Measurements from ENCODE around the gene OCA2.

The OCA2 gene

DNA sequence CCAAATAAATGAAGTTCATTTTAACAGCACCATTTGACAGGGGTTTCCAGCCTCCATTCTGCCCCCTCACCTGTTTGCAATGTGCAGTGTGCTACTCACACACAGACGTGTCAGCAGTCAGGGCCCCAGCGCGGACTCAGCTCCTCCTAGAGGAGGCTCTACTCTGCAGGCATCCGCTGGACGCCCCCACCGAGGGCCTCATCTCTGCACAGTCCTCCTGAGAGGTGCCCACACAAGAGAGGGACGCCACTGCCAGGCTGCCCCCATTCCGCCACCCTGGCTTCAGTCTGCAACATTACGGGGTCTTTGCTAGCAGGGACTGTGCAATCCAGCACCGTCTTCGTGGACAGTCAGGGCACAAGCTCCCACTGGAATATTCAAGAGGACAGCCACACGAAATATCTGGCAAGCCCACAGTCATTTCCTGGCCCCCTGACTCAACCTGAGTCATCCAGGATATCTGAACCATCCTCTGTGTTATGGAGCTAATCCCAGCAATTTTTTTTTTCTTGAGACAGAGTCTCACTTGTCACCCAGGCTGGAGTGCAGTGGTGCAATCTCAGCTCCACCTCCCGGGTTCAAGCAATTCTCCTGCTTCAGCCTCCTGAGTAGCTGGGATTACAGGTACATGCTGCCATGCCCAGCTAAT, 255.0 kb downstream of the OCA2 start:
- H3K79me2 ChIP-seq (ENCODE audit: insufficient read depth, low read length): no peaks in the 10 kb centered on the region
- no peaks in the 10 kb centered on the region for H3K9me2 ChIP-seq (replicated peaks; ENCODE audit: low read depth, low read length)
- H3K27me3 ChIP-seq (ENCODE audit: insufficient read depth, low read length, poor library complexity, severe bottlenecking): no peaks in the 10 kb centered on the region
- H3K4me3 ChIP-seq (ENCODE audit: low read length, poor library complexity, severe bottlenecking): no peak overlapping the region
- peaks cover 8% of the 10 kb centered on the region; the same call in 1 of the 2 replicates for H3K9me3 ChIP-seq (ENCODE audit: insufficient read depth, low read depth, low read length)
- H2AFZ ChIP-seq (ENCODE audit: low read length): no peak overlapping the region
- no peaks in the 10 kb centered on the region for H4K20me1 ChIP-seq (ENCODE audit: insufficient read depth, low read length, poor library complexity, severe bottlenecking)
- H3K36me3 ChIP-seq (ENCODE audit: insufficient read depth, low read length): no peaks in the 10 kb centered on the region
- H3F3A ChIP-seq (ENCODE audit: low read depth): no peaks in the 10 kb centered on the region
- TF ChIP-seq, protein P1, sequence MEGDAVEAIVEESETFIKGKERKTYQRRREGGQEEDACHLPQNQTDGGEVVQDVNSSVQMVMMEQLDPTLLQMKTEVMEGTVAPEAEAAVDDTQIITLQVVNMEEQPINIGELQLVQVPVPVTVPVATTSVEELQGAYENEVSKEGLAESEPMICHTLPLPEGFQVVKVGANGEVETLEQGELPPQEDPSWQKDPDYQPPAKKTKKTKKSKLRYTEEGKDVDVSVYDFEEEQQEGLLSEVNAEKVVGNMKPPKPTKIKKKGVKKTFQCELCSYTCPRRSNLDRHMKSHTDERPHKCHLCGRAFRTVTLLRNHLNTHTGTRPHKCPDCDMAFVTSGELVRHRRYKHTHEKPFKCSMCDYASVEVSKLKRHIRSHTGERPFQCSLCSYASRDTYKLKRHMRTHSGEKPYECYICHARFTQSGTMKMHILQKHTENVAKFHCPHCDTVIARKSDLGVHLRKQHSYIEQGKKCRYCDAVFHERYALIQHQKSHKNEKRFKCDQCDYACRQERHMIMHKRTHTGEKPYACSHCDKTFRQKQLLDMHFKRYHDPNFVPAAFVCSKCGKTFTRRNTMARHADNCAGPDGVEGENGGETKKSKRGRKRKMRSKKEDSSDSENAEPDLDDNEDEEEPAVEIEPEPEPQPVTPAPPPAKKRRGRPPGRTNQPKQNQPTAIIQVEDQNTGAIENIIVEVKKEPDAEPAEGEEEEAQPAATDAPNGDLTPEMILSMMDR (conservative IDR thresholded peaks at IDR 0.05; ENCODE audit: low read length): no peak
- no peak for TF ChIP-seq EZH2phosphoT487 (IDR thresholded peaks at IDR 0.05; ENCODE audit: borderline replicate concordance)
- H3K9ac ChIP-seq (ENCODE audit: low read depth, low read length, poor library complexity, severe bottlenecking): no peak overlapping the region
- no peak overlapping the region for H3K4me2 ChIP-seq (ENCODE audit: low read depth, low read length, poor library complexity, severe bottlenecking)
- H3K4me1 ChIP-seq (ENCODE audit: insufficient read depth, low read length, poor library complexity, severe bottlenecking): no peaks in the 10 kb centered on the region

GRCh38 chr15:27843146-27843545, 256.0 kb downstream of the OCA2 start:
- Histone ChIP-seq H3F3A (ENCODE audit: low read depth) (no peaks in the 10 kb centered on the region), H3K4me1 (ENCODE audit: insufficient read depth, low read length, poor library complexity, severe bottlenecking) (no peaks in the 10 kb centered on the region), H3K27me3 (ENCODE audit: insufficient read depth, low read length, poor library complexity, severe bottlenecking) (no peaks in the 10 kb centered on the region), H3K9ac (ENCODE audit: low read depth, low read length, poor library complexity, severe bottlenecking) (no peak overlapping the region), H4K20me1 (ENCODE audit: insufficient read depth, low read length, poor library complexity, severe bottlenecking) (no peaks in the 10 kb centered on the region), H3K4me3 (ENCODE audit: low read length, poor library complexity, severe bottlenecking) (no peak overlapping the region), H3K36me3 (ENCODE audit: insufficient read depth, low read length) (no peaks in the 10 kb centered on the region), H2AFZ (ENCODE audit: low read length) (no peak overlapping the region), H3K79me2 (ENCODE audit: insufficient read depth, low read length) (no peaks in the 10 kb centered on the region), H3K4me2 (ENCODE audit: low read depth, low read length, poor library complexity, severe bottlenecking) (no peak overlapping the region), H3K9me3 (ENCODE audit: insufficient read depth, low read depth, low read length) (peaks cover 3% of the 10 kb centered on the region; the same call in 1 of the 2 replicates), H3K9me2 (replicated peaks; ENCODE audit: low read depth, low read length) (no peaks in the 10 kb centered on the region)
- TF ChIP-seq EZH2phosphoT487 (IDR thresholded peaks at IDR 0.05; ENCODE audit: borderline replicate concordance): no peak
- TF ChIP-seq, protein P1 (conservative IDR thresholded peaks at IDR 0.05; ENCODE audit: low read length): no peak

DNA sequence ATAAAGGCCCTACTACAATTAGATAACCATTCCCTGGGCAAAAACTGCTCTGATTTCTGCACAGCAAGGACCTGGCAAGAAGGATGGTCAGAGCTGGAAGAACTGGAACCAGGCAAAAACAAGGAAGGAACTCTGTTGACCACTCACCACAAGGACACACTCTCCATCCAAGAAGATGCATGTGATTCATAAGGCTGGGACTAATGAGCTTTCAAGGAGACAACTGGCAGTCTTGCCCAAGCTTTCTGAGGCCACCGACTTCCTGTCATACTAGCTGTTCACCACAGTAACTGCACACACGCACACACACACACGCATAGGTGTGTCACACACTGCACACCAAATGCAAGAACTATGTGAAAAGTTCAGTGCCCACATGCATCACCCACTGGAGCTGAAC, 256.6 kb downstream of the OCA2 start:
- Histone ChIP-seq H3K4me3 (ENCODE audit: low read length, poor library complexity, severe bottlenecking) (no peak overlapping the region), H3K9me2 (replicated peaks; ENCODE audit: low read depth, low read length) (no peaks in the 10 kb centered on the region), H3K27me3 (ENCODE audit: insufficient read depth, low read length, poor library complexity, severe bottlenecking) (no peaks in the 10 kb centered on the region), H3F3A (ENCODE audit: low read depth) (no peaks in the 10 kb centered on the region), H3K79me2 (ENCODE audit: insufficient read depth, low read length) (no peaks in the 10 kb centered on the region), H4K20me1 (ENCODE audit: insufficient read depth, low read length, poor library complexity, severe bottlenecking) (no peaks in the 10 kb centered on the region), H3K9me3 (ENCODE audit: insufficient read depth, low read depth, low read length) (peaks cover 3% of the 10 kb centered on the region; the same call in 1 of the 2 replicates), H3K4me2 (ENCODE audit: low read depth, low read length, poor library complexity, severe bottlenecking) (no peak overlapping the region), H3K4me1 (ENCODE audit: insufficient read depth, low read length, poor library complexity, severe bottlenecking) (no peaks in the 10 kb centered on the region), H2AFZ (ENCODE audit: low read length) (no peak overlapping the region), H3K36me3 (ENCODE audit: insufficient read depth, low read length) (no peaks in the 10 kb centered on the region), H3K9ac (ENCODE audit: low read depth, low read length, poor library complexity, severe bottlenecking) (no peak overlapping the region)
- TF ChIP-seq, protein P1 (conservative IDR thresholded peaks at IDR 0.05; ENCODE audit: low read length): no peak
- no peak for TF ChIP-seq EZH2phosphoT487 (IDR thresholded peaks at IDR 0.05; ENCODE audit: borderline replicate concordance)

Data from Loucy (cell line).